Iris pigment epithelial cell (primary cell): ENCODE data around the gene VSIG10L.

ENCODE experiments used
- DNase-seq: peaks from one replicate; pipeline ENCODE4 v3.0.0-alpha.2; 2011; ENCODE audit warnings: low read depth

Gene VSIG10L

GRCh38 chr19:51341976-51342580 lies at the start of gene VSIG10L:
VSIG10L (minus strand) TSS chr19:51342139; CDS start chr19:51342124, 15 bp downstream.
- DNase-seq: no peak

GRCh38 chr19:51391073-51391611 lies 49.2 kb upstream of the VSIG10L start:
- no peak for DNase-seq

- DNase-seq: no peak
These were observed 47.2 kb upstream of the VSIG10L start for GRCh38 chr19:51389143-51389542.

- DNase-seq: no peak
These were observed 46.0 kb upstream of the VSIG10L start, which contains the start of gene LIM2 for GRCh38 chr19:51387924-51388389. LIM2 (minus strand) TSS chr19:51387974; CDS start chr19:51387443, 531 bp downstream.

- no peak for DNase-seq
These were observed 45.1 kb upstream of the VSIG10L start for GRCh38 chr19:51386882-51387520.

GRCh38 chr19:51382004-51382403 lies 40.1 kb upstream of the VSIG10L start:
- DNase-seq: no peak

- DNase-seq: no peak
These were observed 38.4 kb upstream of the VSIG10L start for GRCh38 chr19:51380379-51380778.

- no peak for DNase-seq
These were observed 35.5 kb upstream of the VSIG10L start for GRCh38 chr19:51377422-51377821.

- no peak for DNase-seq
These were observed 33.7 kb upstream of the VSIG10L start for GRCh38 chr19:51375504-51376221.

- no peak for DNase-seq
These were observed 30.9 kb upstream of the VSIG10L start, which contains the start of gene NKG7 for GRCh38 chr19:51372649-51373504. NKG7 (minus strand) TSS chr19:51372654; CDS start chr19:51372535, 119 bp downstream.

GRCh38 chr19:51372021-51372648 lies 30.2 kb upstream of the VSIG10L start:
- no peak for DNase-seq

GRCh38 chr19:51371186-51371690 lies 29.3 kb upstream of the VSIG10L start:
- no peak for DNase-seq

GRCh38 chr19:51370230-51370629 lies 28.3 kb upstream of the VSIG10L start:
- no peak for DNase-seq

GRCh38 chr19:51368366-51369282 lies 26.7 kb upstream of the VSIG10L start, which contains the start of gene CLDND2:
CLDND2 (minus strand) TSS chr19:51369003; CDS start chr19:51368577, 426 bp downstream.
- DNase-seq: no peak

GRCh38 chr19:51367565-51368365 lies 25.8 kb upstream of the VSIG10L start:
- DNase-seq: peak; percentile 99

GRCh38 chr19:51367255-51367564 lies 25.3 kb upstream of the VSIG10L start:
- no peak for DNase-seq

- DNase-seq: peak; percentile 98
These were observed 24.7 kb upstream of the VSIG10L start for GRCh38 chr19:51366389-51367254.

- DNase-seq: no peak
These were observed 24.0 kb upstream of the VSIG10L start, which contains the start of gene ETFB for GRCh38 chr19:51365965-51366388. ETFB (minus strand) TSS chr19:51366388; CDS start chr19:51366326, 62 bp downstream.
